HUES48 (cell line): ENCODE data around the gene TSEN54.
"Not testable (repeated sequence)": the region's sequence is repeated elsewhere in the genome, so short reads cannot be mapped to it uniquely, and the experiment has no call there.

Source experiments
- H3K27ac ChIP-seq: one replicate; pipeline ENCODE4 v1.7.0; 2013; ENCODE audit warnings: low read depth, low read length, inconsistent platforms
- H3K27me3 ChIP-seq: 2 replicates; pipeline ENCODE4 v1.6.1; 2013; ENCODE audit warnings: mild to moderate bottlenecking, low read length; ENCODE audit not compliant: control insufficient read depth, insufficient read depth
- H3K36me3 ChIP-seq: 2 replicates; pipeline ENCODE4 v1.6.1; 2013; ENCODE audit warnings: low read length; ENCODE audit not compliant: control insufficient read depth, insufficient read depth
- H3K4me1 ChIP-seq: 2 replicates; pipeline ENCODE4 v1.6.1; 2013; ENCODE audit warnings: mild to moderate bottlenecking, low read length; ENCODE audit not compliant: control insufficient read depth, insufficient read depth
- H3K4me3 ChIP-seq: 2 replicates; pipeline ENCODE4 v1.5.1; 2013; ENCODE audit warnings: mild to moderate bottlenecking, low read depth, low read length
- H3K9ac ChIP-seq: 2 replicates; pipeline ENCODE4 v1.6.1; 2013; ENCODE audit warnings: mild to moderate bottlenecking, low read depth, low read length, moderate library complexity
- H3K9me3 ChIP-seq: 2 replicates; pipeline ENCODE4 v1.6.1; 2013; ENCODE audit warnings: low read length; ENCODE audit not compliant: control insufficient read depth, insufficient read depth

TSEN54 gene

DNA sequence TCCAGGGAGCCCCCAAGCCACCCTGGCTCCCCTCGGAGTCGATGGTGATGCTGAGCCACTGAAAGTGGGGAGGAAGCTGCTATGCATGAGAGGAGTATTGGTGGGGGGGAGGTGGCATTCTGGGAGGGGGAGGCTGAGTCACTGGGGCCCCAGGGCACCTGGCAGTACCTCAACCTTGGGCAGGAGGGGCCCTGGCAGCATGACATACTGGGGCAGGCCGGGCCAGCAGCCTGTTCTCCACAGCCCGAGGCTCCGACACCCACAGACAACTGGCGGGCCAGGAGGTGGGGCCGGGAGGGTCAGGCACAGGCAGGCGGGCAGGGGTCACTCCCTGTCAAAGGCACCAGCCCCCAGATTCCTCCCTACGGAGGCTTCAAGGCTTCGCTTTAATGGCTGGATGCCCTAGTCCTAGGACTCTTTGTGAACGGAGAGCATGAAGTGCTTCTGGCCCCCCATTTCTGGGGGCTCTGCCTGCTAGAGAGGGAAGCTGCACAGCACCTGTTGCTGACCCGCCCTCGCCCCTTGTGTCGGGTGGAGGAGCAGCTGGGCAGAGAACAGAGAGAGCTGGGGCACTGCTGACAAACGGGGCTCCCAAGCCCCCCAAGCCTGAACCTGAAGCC lies 1.9 kb upstream of the TSEN54 start:
- peak overlapping the region; percentile 82 for H3K27ac ChIP-seq
- H3K27me3 ChIP-seq = no peaks in the 10 kb centered on the region
- no peaks in the 10 kb centered on the region for H3K9me3 ChIP-seq
- H3K36me3 ChIP-seq = peaks cover 40% of the 10 kb centered on the region
- H3K9ac ChIP-seq = peak overlapping the region; percentile 83
- peaks cover 6% of the 10 kb centered on the region; the same call in 1 of the 2 replicates for H3K4me1 ChIP-seq
- peak overlapping the region; percentile 98 for H3K4me3 ChIP-seq

DNA sequence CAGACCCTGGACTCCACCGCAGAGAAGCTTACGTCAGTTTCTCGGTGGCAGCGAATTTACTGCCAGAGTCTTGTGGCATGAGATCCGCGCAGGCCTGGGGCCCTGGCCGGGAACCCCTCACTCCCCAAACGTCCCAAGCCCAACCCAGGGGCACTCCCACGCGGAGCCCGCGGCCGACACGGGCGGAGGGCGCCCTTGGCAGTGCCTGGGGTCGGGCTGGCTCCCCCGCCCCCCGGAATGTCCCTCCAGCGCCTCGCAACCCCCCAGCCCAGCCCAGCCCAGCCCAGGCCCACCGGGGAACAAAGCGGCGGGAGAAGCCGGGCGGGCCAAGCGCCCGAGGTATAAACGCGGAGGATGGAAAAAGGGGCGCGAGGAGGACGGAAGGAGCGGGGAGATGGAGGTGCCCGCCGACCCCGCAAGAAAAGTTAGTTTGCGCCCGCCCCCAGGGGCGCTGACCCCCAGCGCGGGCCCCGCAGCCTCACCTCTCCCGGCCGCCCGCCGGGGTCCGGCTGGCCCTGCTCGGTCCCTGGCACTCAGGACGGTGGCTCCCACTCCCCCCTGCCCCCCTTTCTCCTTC lies 1.3 kb upstream of the TSEN54 start:
- Histone ChIP-seq H3K27me3 (no peaks in the 10 kb centered on the region), H3K4me1 (peaks cover 6% of the 10 kb centered on the region; the same call in 1 of the 2 replicates), H3K4me3 (peak overlapping the region; percentile 98), H3K27ac (peak overlapping the region; percentile 82), H3K36me3 (peaks cover 38% of the 10 kb centered on the region), H3K9me3 (no peaks in the 10 kb centered on the region), H3K9ac (peak overlapping the region; percentile 83)

- Histone ChIP-seq H3K9ac (peak within 1 kb of the TSS; percentile 83), H3K36me3 (peaks cover 38% of the 10 kb centered on the region), H3K27ac (peak within 1 kb of the TSS; percentile 82), H3K4me1 (peaks cover 6% of the 10 kb centered on the region; the same call in 1 of the 2 replicates), H3K4me3 (peak within 1 kb of the TSS; percentile 98), H3K9me3 (no peaks in the 10 kb centered on the region), H3K27me3 (no peaks in the 10 kb centered on the region)
Measured at GRCh38 chr17:75515496-75516254, 653 bp upstream of the TSEN54 start, which contains the start of gene CASKIN2. Gene CASKIN2 (minus strand): TSS chr17:75515537. CDS start chr17:75513804, 1,733 bp downstream.

- Histone ChIP-seq H3K9ac (no peak overlapping the region), H3K27me3 (no peaks in the 10 kb centered on the region), H3K36me3 (peaks cover 43% of the 10 kb centered on the region), H3K9me3 (no peaks in the 10 kb centered on the region), H3K27ac (peak overlapping the region; percentile 12), H3K4me3 (peak overlapping the region; percentile 98), H3K4me1 (peaks cover 6% of the 10 kb centered on the region; the same call in 1 of the 2 replicates)
Measured at GRCh38 chr17:75516619-75517296, 430 bp downstream of the TSEN54 start.

GRCh38 chr17:75517297-75517865 lies 1.1 kb downstream of the TSEN54 start:
- Histone ChIP-seq H3K36me3 (peaks cover 42% of the 10 kb centered on the region), H3K9ac (no peak overlapping the region), H3K27ac (no peak overlapping the region)

GRCh38 chr17:75518201-75518600 lies 1.9 kb downstream of the TSEN54 start:
- Histone ChIP-seq H3K27me3 (no peaks in the 10 kb centered on the region), H3K27ac (no peak overlapping the region)

More at GRCh38 chr17:75517297-75517865, 1.1 kb downstream of the TSEN54 start:
- Histone ChIP-seq H3K4me1 (peaks cover 6% of the 10 kb centered on the region; the same call in 1 of the 2 replicates), H3K27me3 (no peaks in the 10 kb centered on the region), H3K9me3 (no peaks in the 10 kb centered on the region), H3K4me3 (peak overlapping the region; percentile 98)

GRCh38 chr17:75518983-75519537 lies 2.7 kb downstream of the TSEN54 start:
- no peak overlapping the region for H3K27ac ChIP-seq
- peaks cover 44% of the 10 kb centered on the region for H3K36me3 ChIP-seq
- H3K4me1 ChIP-seq = peaks cover 5% of the 10 kb centered on the region; the same call in 1 of the 2 replicates
- H3K27me3 ChIP-seq = no peaks in the 10 kb centered on the region
- no peaks in the 10 kb centered on the region for H3K9me3 ChIP-seq
- no peak overlapping the region for H3K9ac ChIP-seq
- H3K4me3 ChIP-seq = no peak overlapping the region

More at GRCh38 chr17:75518201-75518600, 1.9 kb downstream of the TSEN54 start:
- Histone ChIP-seq H3K4me1 (peaks cover 6% of the 10 kb centered on the region; the same call in 1 of the 2 replicates), H3K4me3 (no peak overlapping the region), H3K36me3 (peaks cover 43% of the 10 kb centered on the region), H3K9ac (no peak overlapping the region), H3K9me3 (no peaks in the 10 kb centered on the region)

GRCh38 chr17:75520413-75520812 lies 4.1 kb downstream of the TSEN54 start:
- H3K27me3 ChIP-seq, H3K9ac ChIP-seq, H3K4me1 ChIP-seq, H3K9me3 ChIP-seq, H3K27ac ChIP-seq, H3K4me3 ChIP-seq: not testable (repeated sequence)
- H3K36me3 ChIP-seq = peaks cover 48% of the 10 kb centered on the region

DNA sequence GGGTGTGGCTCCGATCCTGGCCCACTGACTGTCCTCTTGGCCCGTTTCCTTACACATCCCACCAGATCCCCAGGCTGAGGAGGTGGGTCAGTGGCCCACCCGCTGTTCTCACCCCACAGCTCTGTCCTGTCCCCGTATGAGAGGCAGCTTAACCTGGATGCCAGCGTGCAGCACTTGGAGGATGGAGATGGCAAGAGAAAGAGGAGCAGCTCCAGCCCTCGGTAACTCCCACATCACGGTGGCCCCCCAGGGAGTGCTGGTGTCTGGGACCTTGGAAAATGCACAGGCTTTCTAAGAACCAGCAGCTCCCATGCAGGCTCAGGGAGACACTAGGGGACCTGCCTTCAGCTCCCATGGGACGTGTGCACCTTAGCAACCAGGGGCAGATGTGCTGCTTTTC lies 5.0 kb downstream of the TSEN54 start:
- Histone ChIP-seq H3K9ac (no peak overlapping the region), H3K27me3 (peaks cover under 1% of the 10 kb centered on the region; the same call in 1 of the 2 replicates), H3K36me3 (peaks cover 48% of the 10 kb centered on the region), H3K9me3 (no peaks in the 10 kb centered on the region), H3K4me1 (peaks cover 3% of the 10 kb centered on the region; the same call in 1 of the 2 replicates), H3K27ac (no peak overlapping the region), H3K4me3 (no peak overlapping the region)
